ENCODE results near the gene GNPTG.

The GNPTG gene

DNA sequence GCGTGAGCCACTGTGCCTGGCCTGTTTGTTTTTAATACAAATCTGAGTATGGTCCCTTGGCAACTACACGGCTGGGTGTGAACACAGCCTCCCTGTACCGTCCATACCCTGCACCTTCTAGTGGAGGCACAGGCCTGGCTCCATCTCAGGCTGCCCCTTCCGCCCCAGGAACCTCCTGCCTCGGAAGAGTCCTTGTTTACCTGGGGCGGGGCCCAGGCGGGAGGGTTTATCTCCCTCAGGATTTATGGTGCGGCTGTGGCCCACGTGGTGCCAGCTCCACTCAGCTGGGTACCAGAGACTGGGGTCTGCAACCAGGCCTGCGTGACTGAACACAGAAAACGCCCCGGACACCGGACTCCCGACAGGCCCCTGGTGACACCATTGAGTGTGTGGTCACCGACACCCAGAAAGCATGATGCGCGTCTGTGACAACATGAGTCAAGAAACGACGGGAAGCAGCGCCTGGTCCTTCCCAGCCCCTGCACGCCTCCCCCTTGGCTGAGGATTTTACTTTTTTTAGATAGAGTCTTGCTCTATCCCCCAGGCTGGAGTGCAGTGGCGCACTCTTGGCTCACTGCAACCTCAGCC is 43.8 kb downstream of the GNPTG start:
- no peaks in the 10 kb centered on the region for H3K9me3 ChIP-seq (ENCODE audit: control insufficient read depth, low read length)
- H3K4me1 ChIP-seq (ENCODE audit: control insufficient read depth, insufficient read depth, low read length) = no peaks in the 10 kb centered on the region
- peaks cover 41% of the 10 kb centered on the region for H3K36me3 ChIP-seq (ENCODE audit: control insufficient read depth, insufficient read depth, low read length, severe bottlenecking)
- DNase-seq (ENCODE audit: low read depth) = no peak
- no peak overlapping the region for H3K9ac ChIP-seq (ENCODE audit: low read length)
- no peaks in the 10 kb centered on the region for H3K27me3 ChIP-seq (replicated peaks; ENCODE audit: control insufficient read depth, insufficient read depth, low read length)
- no peak overlapping the region for H3K4me3 ChIP-seq (ENCODE audit: low read length)

DNA sequence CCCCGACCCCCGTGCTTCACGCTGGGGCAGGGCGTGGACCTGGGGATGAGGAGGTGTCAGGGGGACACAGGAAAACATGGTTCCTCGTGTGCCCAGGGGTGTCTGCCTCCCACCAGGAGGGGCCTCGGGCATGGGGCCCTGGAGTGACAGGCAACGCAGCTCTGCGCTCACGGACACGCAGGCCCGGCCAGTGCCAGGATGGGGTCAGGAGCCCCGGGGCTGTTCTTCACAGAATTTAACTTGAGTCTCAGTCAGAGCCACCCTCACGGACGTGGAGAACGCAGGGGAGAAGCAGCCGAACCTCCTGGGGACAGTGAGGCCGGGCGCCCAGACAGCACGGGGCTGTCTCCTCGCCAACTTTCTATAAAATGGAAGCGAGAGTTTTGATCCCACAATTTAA is 46.0 kb downstream of the GNPTG start:
- Histone ChIP-seq H3K36me3 (ENCODE audit: control insufficient read depth, insufficient read depth, low read length, severe bottlenecking) (peaks cover 38% of the 10 kb centered on the region), H3K4me1 (ENCODE audit: control insufficient read depth, insufficient read depth, low read length) (no peaks in the 10 kb centered on the region), H3K9me3 (ENCODE audit: control insufficient read depth, low read length) (no peaks in the 10 kb centered on the region), H3K27me3 (replicated peaks; ENCODE audit: control insufficient read depth, insufficient read depth, low read length) (no peaks in the 10 kb centered on the region), H3K9ac (ENCODE audit: low read length) (no peak overlapping the region), H3K4me3 (ENCODE audit: low read length) (no peak overlapping the region)
- no peak for DNase-seq (ENCODE audit: low read depth)

DNA sequence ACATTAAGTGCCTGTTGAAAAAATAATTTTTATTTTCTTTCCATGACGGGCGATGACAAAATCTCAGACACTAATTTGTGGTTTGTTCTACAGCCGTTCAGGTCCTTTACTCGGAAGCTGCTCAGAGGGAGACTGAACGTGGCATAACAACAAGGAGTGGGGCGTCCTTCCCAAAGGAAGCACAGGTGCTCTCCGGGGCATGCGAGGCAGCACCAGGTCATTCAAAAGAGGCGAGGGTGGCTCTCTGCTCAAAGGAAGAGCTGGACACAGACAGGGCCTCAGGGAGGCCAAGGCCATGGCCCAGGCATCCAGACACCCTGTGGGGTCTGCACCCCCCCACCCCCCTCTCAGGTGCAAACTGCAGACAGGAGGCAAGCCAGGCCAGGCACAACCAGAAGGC is 46.6 kb downstream of the GNPTG start:
- H3K9me3 ChIP-seq (ENCODE audit: control insufficient read depth, low read length) = no peaks in the 10 kb centered on the region
- H3K4me3 ChIP-seq (ENCODE audit: low read length) = no peak overlapping the region
- H3K9ac ChIP-seq (ENCODE audit: low read length) = no peak overlapping the region
- no peak for DNase-seq (ENCODE audit: low read depth)
- no peaks in the 10 kb centered on the region for H3K4me1 ChIP-seq (ENCODE audit: control insufficient read depth, insufficient read depth, low read length)
- peaks cover 37% of the 10 kb centered on the region for H3K36me3 ChIP-seq (ENCODE audit: control insufficient read depth, insufficient read depth, low read length, severe bottlenecking)
- H3K27me3 ChIP-seq (replicated peaks; ENCODE audit: control insufficient read depth, insufficient read depth, low read length) = no peaks in the 10 kb centered on the region

DNA sequence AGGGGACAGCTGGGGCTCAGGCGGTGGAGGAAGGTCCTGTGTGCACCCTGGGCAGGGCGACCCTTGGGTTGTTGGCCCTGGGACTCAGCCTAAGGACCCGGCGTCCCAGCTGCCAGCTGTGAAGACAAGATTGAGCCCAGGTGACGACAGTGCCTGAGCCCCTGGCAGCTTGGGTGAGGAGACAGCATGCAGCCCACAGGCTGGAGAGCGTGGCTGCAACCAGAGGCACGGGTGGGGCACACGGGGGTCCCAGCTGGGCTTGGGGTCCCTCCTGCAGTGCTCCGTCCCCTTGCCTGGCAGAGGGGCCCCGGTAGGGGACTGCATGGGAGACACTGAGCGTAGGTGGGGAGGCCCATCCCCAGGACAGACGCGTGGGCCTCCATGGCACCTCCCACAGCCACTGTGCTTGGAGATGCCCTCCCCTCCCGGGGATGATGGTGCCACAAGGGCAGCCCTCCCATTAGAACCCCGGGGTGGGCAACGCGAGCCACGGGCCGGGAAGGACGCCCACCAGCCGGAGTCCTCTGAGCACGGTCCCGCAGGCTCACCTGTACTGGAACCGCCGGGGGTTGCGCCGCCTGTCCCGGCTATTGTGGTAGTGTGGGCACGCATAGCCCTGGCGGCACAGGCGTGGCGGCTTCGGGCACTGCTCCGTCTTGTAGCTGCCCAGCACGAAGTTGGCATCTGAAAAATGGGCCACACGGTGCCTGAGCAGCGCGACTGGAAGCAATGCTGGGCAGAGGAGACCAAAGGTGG is 47.3 kb downstream of the GNPTG start:
- H3K27me3 ChIP-seq (replicated peaks; ENCODE audit: control insufficient read depth, insufficient read depth, low read length) = no peaks in the 10 kb centered on the region
- H3K4me1 ChIP-seq (ENCODE audit: control insufficient read depth, insufficient read depth, low read length) = no peaks in the 10 kb centered on the region
- H3K9me3 ChIP-seq (ENCODE audit: control insufficient read depth, low read length) = no peaks in the 10 kb centered on the region
- peaks cover 31% of the 10 kb centered on the region for H3K36me3 ChIP-seq (ENCODE audit: control insufficient read depth, insufficient read depth, low read length, severe bottlenecking)
- no peak overlapping the region for H3K4me3 ChIP-seq (ENCODE audit: low read length)
- DNase-seq (ENCODE audit: low read depth) = no peak
- no peak overlapping the region for H3K9ac ChIP-seq (ENCODE audit: low read length)

DNA sequence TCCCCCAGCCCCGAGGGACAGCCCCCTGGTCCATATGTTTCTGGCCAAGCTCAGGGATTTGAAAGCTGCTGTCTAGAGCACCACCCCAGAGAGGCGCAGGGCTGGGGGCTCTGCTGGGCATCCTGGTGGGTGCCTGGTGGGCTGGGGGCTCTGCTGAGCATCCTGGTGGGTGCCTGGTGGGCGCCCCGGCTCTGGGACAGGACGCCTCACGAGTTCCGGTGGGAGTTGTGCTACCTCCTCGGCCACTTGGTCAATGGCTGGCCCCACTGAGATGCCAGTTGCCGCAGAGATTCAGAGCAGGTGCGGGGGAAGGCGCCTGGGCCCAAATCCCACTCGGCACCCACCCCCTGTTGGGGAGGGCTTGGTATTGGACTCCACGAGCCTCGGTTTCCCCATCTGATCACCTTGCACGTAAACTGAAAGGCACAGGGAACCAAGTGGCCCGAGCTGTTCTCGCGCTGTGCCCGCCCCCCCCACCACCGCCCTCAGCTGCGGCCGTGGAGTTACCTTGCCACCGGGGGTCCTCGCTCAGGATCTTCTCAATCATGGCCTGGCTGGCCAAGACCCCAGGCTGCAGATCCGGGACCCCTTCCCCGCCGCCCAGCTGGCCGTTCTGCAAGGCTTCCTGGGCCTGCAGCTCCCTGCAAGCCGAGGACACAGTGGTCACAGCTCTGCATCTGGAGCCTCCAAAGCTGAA is 49.5 kb downstream of the GNPTG start:
- no peak overlapping the region for H3K9ac ChIP-seq (ENCODE audit: low read length)
- DNase-seq (ENCODE audit: low read depth) = no peak
- no peaks in the 10 kb centered on the region for H3K9me3 ChIP-seq (ENCODE audit: control insufficient read depth, low read length)
- H3K27me3 ChIP-seq (replicated peaks; ENCODE audit: control insufficient read depth, insufficient read depth, low read length) = no peaks in the 10 kb centered on the region
- H3K36me3 ChIP-seq (ENCODE audit: control insufficient read depth, insufficient read depth, low read length, severe bottlenecking) = peaks cover 31% of the 10 kb centered on the region
- H3K4me1 ChIP-seq (ENCODE audit: control insufficient read depth, insufficient read depth, low read length) = no peaks in the 10 kb centered on the region
- H3K4me3 ChIP-seq (ENCODE audit: low read length) = no peak overlapping the region

DNA sequence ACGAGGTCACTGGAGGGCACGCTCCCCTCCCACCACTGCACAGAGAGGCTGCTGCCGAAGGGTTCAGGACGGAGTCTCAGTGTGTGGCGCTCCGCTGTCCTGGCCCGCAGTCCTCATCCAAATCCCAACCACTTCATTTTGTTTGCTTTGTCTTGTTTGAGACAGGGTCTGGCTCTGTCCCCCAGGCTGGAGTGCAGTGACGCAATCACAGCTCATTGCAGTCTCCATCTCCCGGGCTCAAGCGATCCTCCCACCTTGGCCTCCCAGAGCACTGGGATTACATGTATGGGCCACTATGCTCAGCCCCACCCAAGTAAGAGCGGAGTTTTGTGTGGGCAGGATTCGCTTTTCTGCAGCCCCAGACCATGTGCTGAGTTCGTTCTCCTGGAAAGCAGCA is 50.0 kb downstream of the GNPTG start:
- H3K9ac ChIP-seq (ENCODE audit: low read length) = no peak overlapping the region
- H3K4me1 ChIP-seq (ENCODE audit: control insufficient read depth, insufficient read depth, low read length) = no peaks in the 10 kb centered on the region
- H3K36me3 ChIP-seq (ENCODE audit: control insufficient read depth, insufficient read depth, low read length, severe bottlenecking) = peaks cover 31% of the 10 kb centered on the region
- H3K4me3 ChIP-seq (ENCODE audit: low read length) = no peak overlapping the region
- H3K9me3 ChIP-seq (ENCODE audit: control insufficient read depth, low read length) = no peaks in the 10 kb centered on the region
- no peaks in the 10 kb centered on the region for H3K27me3 ChIP-seq (replicated peaks; ENCODE audit: control insufficient read depth, insufficient read depth, low read length)
- no peak for DNase-seq (ENCODE audit: low read depth)

DNA sequence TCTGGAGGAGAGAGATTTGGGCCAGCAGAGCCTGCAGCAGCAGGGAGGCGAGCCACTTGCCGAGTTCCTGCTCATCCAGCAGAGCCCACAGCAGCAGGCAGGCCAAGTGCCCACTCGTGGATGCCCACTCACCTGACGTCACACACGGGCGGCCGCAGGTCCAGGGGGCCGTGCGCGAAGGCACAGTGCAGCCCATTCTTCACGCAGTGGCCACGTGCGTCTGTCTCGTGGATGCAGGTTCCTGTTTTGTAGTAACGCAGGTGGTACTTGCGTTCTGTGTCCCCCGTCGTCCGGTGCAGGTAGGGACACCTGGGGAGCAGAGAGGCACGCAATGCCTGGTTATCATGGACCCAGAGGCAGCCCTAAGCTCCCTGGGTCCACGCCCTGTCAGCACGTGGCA is 51.3 kb downstream of the GNPTG start:
- H3K4me3 ChIP-seq (ENCODE audit: low read length) = no peak overlapping the region
- H3K9me3 ChIP-seq (ENCODE audit: control insufficient read depth, low read length) = no peaks in the 10 kb centered on the region
- H3K27me3 ChIP-seq (replicated peaks; ENCODE audit: control insufficient read depth, insufficient read depth, low read length) = no peaks in the 10 kb centered on the region
- peaks cover 31% of the 10 kb centered on the region for H3K36me3 ChIP-seq (ENCODE audit: control insufficient read depth, insufficient read depth, low read length, severe bottlenecking)
- no peak for DNase-seq (ENCODE audit: low read depth)
- no peak overlapping the region for H3K9ac ChIP-seq (ENCODE audit: low read length)
- H3K4me1 ChIP-seq (ENCODE audit: control insufficient read depth, insufficient read depth, low read length) = peaks cover 5% of the 10 kb centered on the region

DNA sequence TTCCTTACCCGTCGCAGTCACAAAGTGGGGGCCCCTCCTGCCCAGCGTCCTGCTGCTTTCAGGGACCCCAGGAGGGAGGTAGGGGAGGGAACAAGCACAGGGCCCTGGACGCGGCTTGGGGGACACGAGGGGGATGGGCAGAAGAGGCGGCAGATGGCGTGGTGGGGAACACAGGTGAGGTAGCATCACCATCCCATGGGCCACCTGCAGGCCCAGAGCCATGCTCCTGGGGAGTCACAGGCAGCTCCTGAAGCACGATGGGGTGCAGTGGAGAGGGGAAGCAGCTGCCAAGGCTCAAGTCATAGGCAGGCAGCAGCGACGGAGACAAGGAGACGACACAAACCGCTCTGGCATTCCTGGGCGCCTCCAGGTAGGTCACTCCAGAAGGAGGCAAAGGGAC is 52.0 kb downstream of the GNPTG start:
- Histone ChIP-seq H3K9ac (ENCODE audit: low read length) (no peak overlapping the region), H3K9me3 (ENCODE audit: control insufficient read depth, low read length) (no peaks in the 10 kb centered on the region), H3K36me3 (ENCODE audit: control insufficient read depth, insufficient read depth, low read length, severe bottlenecking) (peaks cover 25% of the 10 kb centered on the region), H3K4me3 (ENCODE audit: low read length) (no peak overlapping the region), H3K27me3 (replicated peaks; ENCODE audit: control insufficient read depth, insufficient read depth, low read length) (no peaks in the 10 kb centered on the region), H3K4me1 (ENCODE audit: control insufficient read depth, insufficient read depth, low read length) (peaks cover 10% of the 10 kb centered on the region)
- DNase-seq (ENCODE audit: low read depth) = no peak

DNA sequence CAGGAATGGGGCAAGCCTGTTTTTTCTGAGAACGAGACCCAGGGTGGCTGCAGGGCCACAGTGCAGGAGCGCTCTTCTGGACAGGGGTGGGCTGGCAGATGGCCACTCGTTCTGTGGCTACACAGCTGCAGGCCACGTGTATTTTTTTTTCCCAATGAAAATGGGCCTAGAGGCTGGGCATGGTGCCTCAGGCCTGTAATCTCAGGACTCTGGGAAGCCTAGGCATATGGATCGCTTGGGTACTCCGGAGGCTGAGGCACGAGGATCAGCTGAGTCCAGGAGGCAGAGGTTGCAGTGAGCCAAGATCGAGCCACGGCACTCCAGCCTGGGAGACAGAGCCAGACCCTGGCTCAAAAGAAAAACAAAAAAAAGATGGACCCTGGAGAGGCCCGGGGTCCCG is 56.0 kb downstream of the GNPTG start:
- H3K9me3 ChIP-seq (ENCODE audit: control insufficient read depth, low read length) = no peaks in the 10 kb centered on the region
- H3K4me3 ChIP-seq (ENCODE audit: low read length) = peak overlapping the region; percentile 85
- no peak for DNase-seq (ENCODE audit: low read depth)
- H3K27me3 ChIP-seq (replicated peaks; ENCODE audit: control insufficient read depth, insufficient read depth, low read length) = no peaks in the 10 kb centered on the region
- peaks cover 8% of the 10 kb centered on the region for H3K36me3 ChIP-seq (ENCODE audit: control insufficient read depth, insufficient read depth, low read length, severe bottlenecking)
- H3K9ac ChIP-seq (ENCODE audit: low read length) = peak overlapping the region; percentile 75
- H3K4me1 ChIP-seq (ENCODE audit: control insufficient read depth, insufficient read depth, low read length) = peaks cover 12% of the 10 kb centered on the region

DNA sequence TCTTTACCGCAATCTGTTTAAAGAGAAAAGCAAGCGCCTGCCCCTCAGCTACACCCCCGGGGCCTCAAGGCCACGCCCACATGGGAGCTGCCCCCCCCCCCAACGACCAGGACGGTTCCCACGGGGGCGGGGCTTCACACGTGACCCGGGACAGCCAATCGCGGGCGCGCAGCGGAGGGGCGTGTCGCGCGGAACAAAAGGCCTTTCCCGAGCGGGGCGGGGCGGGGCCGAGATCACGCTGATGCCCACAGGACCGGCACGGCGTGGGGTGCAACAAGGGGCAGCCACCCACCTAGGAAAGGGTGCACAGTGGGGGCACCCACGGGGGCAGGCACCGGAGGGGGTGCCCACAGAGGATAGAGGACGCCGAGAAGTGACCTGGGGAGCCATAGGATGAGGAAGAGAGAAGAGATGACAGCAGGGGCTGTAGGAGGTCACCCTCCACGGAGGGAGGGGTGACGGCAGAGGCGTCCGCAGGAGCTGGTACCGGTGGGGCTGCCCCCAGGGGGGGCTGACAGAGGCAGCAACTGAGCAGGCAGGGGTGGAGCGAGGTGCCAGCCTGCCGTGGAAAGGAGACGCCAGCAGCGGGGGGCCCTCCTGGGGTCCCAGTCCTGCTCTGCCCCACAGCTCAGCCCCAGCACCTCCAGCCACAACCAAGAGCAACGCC is 56.6 kb downstream of the GNPTG start:
- Histone ChIP-seq H3K4me3 (ENCODE audit: low read length) (peak overlapping the region; percentile 85), H3K9ac (ENCODE audit: low read length) (peak overlapping the region; percentile 78), H3K4me1 (ENCODE audit: control insufficient read depth, insufficient read depth, low read length) (peaks cover 14% of the 10 kb centered on the region), H3K9me3 (ENCODE audit: control insufficient read depth, low read length) (no peaks in the 10 kb centered on the region), H3K36me3 (ENCODE audit: control insufficient read depth, insufficient read depth, low read length, severe bottlenecking) (peaks cover 5% of the 10 kb centered on the region), H3K27me3 (replicated peaks; ENCODE audit: control insufficient read depth, insufficient read depth, low read length) (no peaks in the 10 kb centered on the region)
- peak; percentile 98 for DNase-seq (ENCODE audit: low read depth)

DNA sequence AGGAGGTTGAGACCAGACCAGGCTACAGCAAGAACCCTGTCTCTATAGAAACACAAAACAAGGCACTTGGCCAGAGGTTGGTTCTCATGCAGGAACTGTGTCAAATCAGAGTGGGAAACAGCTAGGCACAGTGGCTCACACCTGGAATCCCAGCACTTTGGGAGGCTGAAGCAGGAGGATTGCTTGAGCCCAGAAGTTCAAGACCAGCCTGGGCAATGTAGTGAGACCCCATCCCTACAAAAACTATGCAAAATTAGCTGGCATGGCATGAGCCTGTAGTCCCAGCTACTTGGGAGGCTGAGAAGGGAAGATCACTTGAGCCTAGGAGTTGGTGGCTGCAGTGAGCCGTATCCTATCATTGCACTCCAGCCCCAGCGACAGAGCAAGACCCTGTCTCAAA is 61.1 kb downstream of the GNPTG start:
- H3K9ac ChIP-seq (ENCODE audit: low read length) = no peak overlapping the region
- H3K27me3 ChIP-seq (replicated peaks; ENCODE audit: control insufficient read depth, insufficient read depth, low read length) = no peaks in the 10 kb centered on the region
- peaks cover 10% of the 10 kb centered on the region for H3K4me1 ChIP-seq (ENCODE audit: control insufficient read depth, insufficient read depth, low read length)
- no peak overlapping the region for H3K4me3 ChIP-seq (ENCODE audit: low read length)
- peaks cover 5% of the 10 kb centered on the region for H3K36me3 ChIP-seq (ENCODE audit: control insufficient read depth, insufficient read depth, low read length, severe bottlenecking)
- no peaks in the 10 kb centered on the region for H3K9me3 ChIP-seq (ENCODE audit: control insufficient read depth, low read length)
- DNase-seq (ENCODE audit: low read depth) = no peak

Measured in adipocyte (in vitro differentiated cells).